Hepatocyte (in vitro differentiated cells): ENCODE data around the gene CALHM5. TPM values are rescaled to one million over a fixed set of nuclear protein-coding genes. Genes with fewer than 3 reads are reported as not detected.
A peak's percentile ranks its signal among the peaks of the same experiment; 100 is the strongest.

ENCODE experiments used
- DNase-seq: peaks from one replicate; pipeline ENCODE4 v3.0.0-alpha.2; 2016; ENCODE audit warnings: low spot score
- H2AFZ ChIP-seq: fragments of 200-600 bp; sonication (generic); 2 replicates; pipeline ENCODE4 v1.6.0; 2016; ENCODE audit warnings: antibody characterized with exemption, mild to moderate bottlenecking
- H3K27ac ChIP-seq: fragments of 200-600 bp; sonication (generic); 2 replicates; pipeline ENCODE4 v1.5.1; 2016; ENCODE audit warnings: mild to moderate bottlenecking
- H3K27me3 ChIP-seq: fragments of 200-600 bp; sonication (generic); 2 replicates; pipeline ENCODE4 v1.6.1; 2016
- H3K36me3 ChIP-seq: fragments of 200-600 bp; sonication (generic); replicated peaks from 2 replicates; pipeline ENCODE4 v1.5.1; 2016; ENCODE audit warnings: low read depth; ENCODE audit not compliant: insufficient read depth
- H3K4me1 ChIP-seq: fragments of 200-600 bp; sonication (generic); 2 replicates; pipeline ENCODE4 v1.5.1; 2016; ENCODE audit warnings: mild to moderate bottlenecking, moderate library complexity; ENCODE audit not compliant: insufficient read depth
- H3K4me2 ChIP-seq: fragments of 200-600 bp; sonication (generic); 2 replicates; pipeline ENCODE4 v1.6.0; 2016
- H3K4me3 ChIP-seq: fragments of 200-600 bp; sonication (generic); 2 replicates; pipeline ENCODE4 v1.5.1; 2016; ENCODE audit warnings: mild to moderate bottlenecking
- H3K79me2 ChIP-seq: fragments of 200-600 bp; sonication (generic); 2 replicates; pipeline ENCODE4 v1.6.0; 2017; ENCODE audit warnings: mild to moderate bottlenecking
- H3K9me2 ChIP-seq: fragments of 200-600 bp; sonication (generic); replicated peaks from 2 replicates; pipeline ENCODE4 v1.6.0; 2017; ENCODE audit warnings: mild to moderate bottlenecking; ENCODE audit not compliant: insufficient read depth
- H3K9me3 ChIP-seq: fragments of 200-600 bp; sonication (generic); 2 replicates; pipeline ENCODE4 v1.5.1; 2016; ENCODE audit warnings: low read depth, mild to moderate bottlenecking
- H4K20me1 ChIP-seq: fragments of 200-600 bp; sonication (generic); 2 replicates; pipeline ENCODE4 v1.6.0; 2016; ENCODE audit warnings: mild to moderate bottlenecking; ENCODE audit not compliant: insufficient read depth, poor library complexity, severe bottlenecking
- EZH2 ChIP-seq: fragments of 200-600 bp; sonication (generic); IDR thresholded peaks from 2 replicates; pipeline ENCODE4 v1.6.1; 2016; ENCODE audit warnings: antibody characterized with exemption, mild to moderate bottlenecking, borderline replicate concordance
- EZH2phosphoT487 ChIP-seq: fragments of 200-600 bp; sonication (generic); IDR thresholded peaks from one replicate; pipeline ENCODE4 v1.6.1; 2018; ENCODE audit warnings: antibody characterized with exemption, mild to moderate bottlenecking, low read depth, moderate library complexity; ENCODE audit not compliant: unreplicated experiment, severe bottlenecking
- WGBS: methylation state at CpG from one replicate; pipeline ENCODE4 v1.1.6; 2016; ENCODE audit warnings: low lambda C conversion rate; ENCODE audit errors: missing lambda C conversion rate; 5-methylcytosine and 5-hydroxymethylcytosine counted together
- polyA plus RNA-seq: library from polyadenylated mRNA; unstranded; fragments of >200 nt; fragmentation: Nextera tagmentation; extraction: Ambion mirVana; gene quantifications from 2 replicates; pipeline ENCODE4 v1.2.1, GENCODE V29; 2016
- total RNA-seq: library from RNA; depleted of rRNA; stranded (reverse); fragments of >200 nt; gene quantifications from 2 replicates; pipeline ENCODE4 v1.2.3, GENCODE V29; 2014
- TF ChIP-seq, protein P1 (sequence below): fragments of 200-600 bp; sonication (generic); IDR thresholded peaks from 2 replicates; pipeline ENCODE4 v1.5.1; 2016; ENCODE audit warnings: antibody characterized with exemption, mild to moderate bottlenecking; ENCODE audit not compliant: poor library complexity

CALHM5 gene
- total and polyA plus RNA-seq, 2 experiments from 2014 or later, result 0.46 to 1.7 TPM

GRCh38 chr6:116560130-116560529, 48.7 kb downstream of the CALHM5 start:
- H2AFZ ChIP-seq, result no peak overlapping the region
- no peaks in the 10 kb centered on the region for H4K20me1 ChIP-seq
- H3K4me1 ChIP-seq, result peaks cover 7% of the 10 kb centered on the region
- TF ChIP-seq EZH2phosphoT487 (no peak), EZH2 (no peak)
- TF ChIP-seq, protein P1, sequence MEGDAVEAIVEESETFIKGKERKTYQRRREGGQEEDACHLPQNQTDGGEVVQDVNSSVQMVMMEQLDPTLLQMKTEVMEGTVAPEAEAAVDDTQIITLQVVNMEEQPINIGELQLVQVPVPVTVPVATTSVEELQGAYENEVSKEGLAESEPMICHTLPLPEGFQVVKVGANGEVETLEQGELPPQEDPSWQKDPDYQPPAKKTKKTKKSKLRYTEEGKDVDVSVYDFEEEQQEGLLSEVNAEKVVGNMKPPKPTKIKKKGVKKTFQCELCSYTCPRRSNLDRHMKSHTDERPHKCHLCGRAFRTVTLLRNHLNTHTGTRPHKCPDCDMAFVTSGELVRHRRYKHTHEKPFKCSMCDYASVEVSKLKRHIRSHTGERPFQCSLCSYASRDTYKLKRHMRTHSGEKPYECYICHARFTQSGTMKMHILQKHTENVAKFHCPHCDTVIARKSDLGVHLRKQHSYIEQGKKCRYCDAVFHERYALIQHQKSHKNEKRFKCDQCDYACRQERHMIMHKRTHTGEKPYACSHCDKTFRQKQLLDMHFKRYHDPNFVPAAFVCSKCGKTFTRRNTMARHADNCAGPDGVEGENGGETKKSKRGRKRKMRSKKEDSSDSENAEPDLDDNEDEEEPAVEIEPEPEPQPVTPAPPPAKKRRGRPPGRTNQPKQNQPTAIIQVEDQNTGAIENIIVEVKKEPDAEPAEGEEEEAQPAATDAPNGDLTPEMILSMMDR, result no peak
- H3K36me3 ChIP-seq, result no peaks in the 10 kb centered on the region
- no peaks in the 10 kb centered on the region for H3K9me2 ChIP-seq
- H3K4me2 ChIP-seq, result no peak overlapping the region
- H3K27ac ChIP-seq, result no peak overlapping the region
- no peaks in the 10 kb centered on the region for H3K79me2 ChIP-seq
- no peak for DNase-seq
- H3K27me3 ChIP-seq, result no peaks in the 10 kb centered on the region
- no peak overlapping the region for H3K4me3 ChIP-seq
- WGBS, result 78% methylated on average over 2 of the region's 2 CpGs
- H3K9me3 ChIP-seq, result no peaks in the 10 kb centered on the region

DNA sequence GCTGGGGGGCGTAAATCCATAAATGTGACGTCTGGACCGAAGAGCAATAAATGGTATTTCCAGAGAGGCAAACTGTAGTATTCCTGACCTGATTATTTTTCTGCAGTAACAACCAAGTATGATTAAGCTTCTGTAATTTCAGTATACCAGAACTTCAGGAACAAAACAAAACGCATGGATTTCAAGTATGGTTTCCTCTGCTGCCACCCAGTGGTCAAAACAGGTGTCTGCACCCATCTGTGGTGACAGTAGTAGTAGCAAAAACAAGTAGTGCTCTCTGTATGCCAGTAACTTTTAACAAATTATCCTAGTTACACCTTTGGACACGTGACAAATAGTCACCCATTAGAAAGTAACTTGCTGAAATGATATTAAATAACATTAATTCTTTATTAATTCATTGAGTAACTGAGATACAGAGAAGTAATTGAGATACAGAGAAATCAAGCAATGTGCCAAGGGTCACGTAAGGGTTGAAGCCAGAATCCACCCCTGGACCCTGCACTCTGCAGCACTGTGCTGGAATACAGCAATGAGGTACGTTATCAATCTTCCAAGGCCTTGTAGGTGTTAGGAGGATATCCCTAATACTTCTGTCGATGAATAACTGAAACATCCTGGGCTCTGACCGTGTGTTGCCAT, 50.1 kb downstream of the CALHM5 start:
- no peak overlapping the region for H3K27ac ChIP-seq
- 44% methylated on average over 9 of the region's 9 CpGs for WGBS
- peaks cover 7% of the 10 kb centered on the region for H3K4me1 ChIP-seq
- TF ChIP-seq, protein P1, result peak; percentile 94
- TF ChIP-seq EZH2phosphoT487 (no peak), EZH2 (no peak)
- H3K9me3 ChIP-seq, result no peaks in the 10 kb centered on the region
- peak overlapping the region; percentile 12 for H2AFZ ChIP-seq
- no peak overlapping the region for H3K4me2 ChIP-seq
- H3K4me3 ChIP-seq, result no peak overlapping the region
- H3K9me2 ChIP-seq, result no peaks in the 10 kb centered on the region
- peak; percentile 81 for DNase-seq
- H4K20me1 ChIP-seq, result no peaks in the 10 kb centered on the region
- H3K27me3 ChIP-seq, result no peaks in the 10 kb centered on the region
- no peaks in the 10 kb centered on the region for H3K79me2 ChIP-seq
- no peaks in the 10 kb centered on the region for H3K36me3 ChIP-seq

GRCh38 chr6:116562019-116562403, 50.6 kb downstream of the CALHM5 start:
- no peaks in the 10 kb centered on the region for H3K27me3 ChIP-seq
- H3K27ac ChIP-seq, result peak overlapping the region; percentile 45
- peak overlapping the region; percentile 74 for H2AFZ ChIP-seq
- WGBS, result 94% methylated on average over 4 of the region's 4 CpGs
- no peaks in the 10 kb centered on the region for H3K9me3 ChIP-seq
- H3K79me2 ChIP-seq, result no peaks in the 10 kb centered on the region
- H3K36me3 ChIP-seq, result no peaks in the 10 kb centered on the region
- DNase-seq, result no peak
- H3K4me3 ChIP-seq, result no peak overlapping the region
- TF ChIP-seq EZH2, result no peak
- TF ChIP-seq EZH2phosphoT487, result no peak
- TF ChIP-seq, protein P1, result no peak
- H4K20me1 ChIP-seq, result no peaks in the 10 kb centered on the region
- H3K4me1 ChIP-seq, result peaks cover 7% of the 10 kb centered on the region
- no peaks in the 10 kb centered on the region for H3K9me2 ChIP-seq
- no peak overlapping the region for H3K4me2 ChIP-seq
